Measurements from ENCODE around the gene PHAX. TPM values are rescaled to one million over a fixed set of nuclear protein-coding genes. Genes with fewer than 3 reads are reported as not detected.

PHAX gene
- total RNA-seq, 4 donors from 2014 or later = 37.8 to 49.0 (median 42.9) TPM

DNA sequence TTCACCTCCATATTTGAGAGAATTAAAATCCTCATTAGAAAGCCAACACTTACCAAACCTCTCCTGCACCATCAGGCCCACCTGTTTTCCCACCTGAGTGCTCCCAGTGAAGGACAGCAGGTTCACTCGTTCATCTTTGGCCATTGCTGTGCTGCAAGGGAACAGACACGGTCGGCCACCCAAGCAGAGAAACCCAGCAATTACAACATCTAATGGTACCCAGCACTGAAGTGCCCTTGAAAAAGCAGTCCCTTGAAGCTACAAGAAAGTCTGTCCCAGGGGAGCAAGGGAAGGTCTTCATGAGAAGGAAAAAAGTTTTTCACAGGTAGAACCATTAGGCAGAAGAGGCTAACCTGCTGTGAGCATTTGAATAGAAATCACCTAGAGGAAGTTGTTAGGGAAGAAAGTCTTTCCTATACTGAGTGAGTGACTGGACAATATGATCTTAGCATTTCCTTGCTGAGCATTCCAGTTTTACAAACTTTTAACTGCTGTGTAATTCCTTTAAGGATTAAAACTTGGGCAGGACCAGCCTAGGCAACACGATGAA is 32.5 kb upstream of the PHAX start:
- DNase-seq (ENCODE audit: extremely low spot score) = no peak
- H3K4me1 ChIP-seq = no peaks in the 10 kb centered on the region
- no peak overlapping the region for H3K27ac ChIP-seq (replicated peaks in 1 of 4)
- no peak overlapping the region for H3K4me3 ChIP-seq
- no peaks in the 10 kb centered on the region for H3K27me3 ChIP-seq
- 99% methylated on average over 4 of the region's 4 CpGs for WGBS
- TF ChIP-seq CTCF (IDR thresholded peaks at IDR 0.05) = no peak
- TF ChIP-seq POLR2AphosphoS5 (IDR thresholded peaks at IDR 0.05) = no peak
- TF ChIP-seq EP300 (IDR thresholded peaks at IDR 0.05) = no peak
- no peak for TF ChIP-seq POLR2A (IDR thresholded peaks at IDR 0.05; ENCODE audit: low read depth)
- peaks cover 7 to 92% (median 52%) of the 10 kb centered on the region in 4 donors for H3K36me3 ChIP-seq
- no peaks in the 10 kb centered on the region for H3K9me3 ChIP-seq
- intact Hi-C loops (cut with DNase I) = no loop called here

- DNase-seq (ENCODE audit: extremely low spot score) = no peak
- Histone ChIP-seq H3K36me3 (peaks cover 16 to 95% (median 59%) of the 10 kb centered on the region in 4 donors), H3K27ac (replicated peaks in 1 of 4) (no peak overlapping the region), H3K27me3 (no peaks in the 10 kb centered on the region), H3K4me3 (no peak overlapping the region), H3K4me1 (no peaks in the 10 kb centered on the region), H3K9me3 (no peaks in the 10 kb centered on the region)
- intact Hi-C loops (cut with DNase I) = no loop called here
- TF ChIP-seq POLR2A (IDR thresholded peaks at IDR 0.05; ENCODE audit: low read depth) (no peak), POLR2AphosphoS5 (IDR thresholded peaks at IDR 0.05) (no peak), CTCF (IDR thresholded peaks at IDR 0.05) (no peak), EP300 (IDR thresholded peaks at IDR 0.05) (no peak)
- WGBS = 88% methylated on average over 10 of the region's 10 CpGs
Observed at GRCh38 chr5:126575644-126576043, 25.1 kb upstream of the PHAX start.

GRCh38 chr5:126576974-126577373 is 23.8 kb upstream of the PHAX start:
- intact Hi-C loops (cut with DNase I) = no loop called here
- Histone ChIP-seq H3K4me1 (no peaks in the 10 kb centered on the region), H3K27ac (replicated peaks in 1 of 4) (no peak overlapping the region), H3K27me3 (no peaks in the 10 kb centered on the region), H3K9me3 (no peaks in the 10 kb centered on the region), H3K36me3 (peaks cover 16 to 97% (median 64%) of the 10 kb centered on the region in 4 donors), H3K4me3 (no peak overlapping the region)
- no peak for DNase-seq (ENCODE audit: extremely low spot score)
- 95% methylated on average over 5 of the region's 5 CpGs for WGBS
- TF ChIP-seq EP300 (IDR thresholded peaks at IDR 0.05) (no peak), POLR2A (IDR thresholded peaks at IDR 0.05; ENCODE audit: low read depth) (no peak), CTCF (IDR thresholded peaks at IDR 0.05) (no peak), POLR2AphosphoS5 (IDR thresholded peaks at IDR 0.05) (no peak)

- Histone ChIP-seq H3K4me3 (no peak overlapping the region), H3K27me3 (no peaks in the 10 kb centered on the region), H3K36me3 (peaks cover 16 to 97% (median 66%) of the 10 kb centered on the region in 4 donors), H3K27ac (replicated peaks in 1 of 4) (no peak overlapping the region), H3K9me3 (no peaks in the 10 kb centered on the region), H3K4me1 (no peaks in the 10 kb centered on the region)
- intact Hi-C loops (cut with DNase I) = no loop called here
- no peak for TF ChIP-seq POLR2A (IDR thresholded peaks at IDR 0.05; ENCODE audit: low read depth)
- no peak for TF ChIP-seq POLR2AphosphoS5 (IDR thresholded peaks at IDR 0.05)
- no peak for TF ChIP-seq EP300 (IDR thresholded peaks at IDR 0.05)
- no peak for TF ChIP-seq CTCF (IDR thresholded peaks at IDR 0.05)
- WGBS = 88% methylated on average over 5 of the region's 5 CpGs
- DNase-seq (ENCODE audit: extremely low spot score) = no peak
Observed at GRCh38 chr5:126577415-126577814, 23.3 kb upstream of the PHAX start.

- no peak for DNase-seq (ENCODE audit: extremely low spot score)
- no peak overlapping the region for H3K4me3 ChIP-seq
- H3K36me3 ChIP-seq = peaks cover 26 to 98% (median 80%) of the 10 kb centered on the region in 4 donors
- H3K9me3 ChIP-seq = no peaks in the 10 kb centered on the region
- no peak overlapping the region for H3K27ac ChIP-seq (replicated peaks in 1 of 4)
- intact Hi-C loops (cut with DNase I) = no loop called here
- no peaks in the 10 kb centered on the region for H3K27me3 ChIP-seq
- no peak for TF ChIP-seq POLR2A (IDR thresholded peaks at IDR 0.05; ENCODE audit: low read depth)
- TF ChIP-seq POLR2AphosphoS5 (IDR thresholded peaks at IDR 0.05) = no peak
- TF ChIP-seq EP300 (IDR thresholded peaks at IDR 0.05) = no peak
- TF ChIP-seq CTCF (IDR thresholded peaks at IDR 0.05) = no peak
- H3K4me1 ChIP-seq = no peaks in the 10 kb centered on the region
- 88% methylated on average over 2 of the region's 2 CpGs for WGBS
Observed at GRCh38 chr5:126579716-126580115, 21.0 kb upstream of the PHAX start.
